Muscle of back (tissue), 11 donors: ENCODE data around the gene ZNF17. TPM values are rescaled to one million over a fixed set of nuclear protein-coding genes. Genes with fewer than 3 reads are reported as not detected.

Experiments used
- DNase-seq, 3 donors: peaks; one replicate each; pipeline versions ENCODE4 v3.0.0 to v3.0.0-alpha.2; 2013
- polyA plus RNA-seq, 10 donors: library from polyadenylated mRNA; unstranded; fragments of 120-200 nt; gene quantifications; one replicate each; pipeline ENCODE4 v1.2.1, GENCODE V29; 2013; ENCODE audit not compliant: insufficient read length in 10 of 10

The ZNF17 gene
- polyA plus RNA-seq, 10 donors: 5.1 to 9.9 (median 7.8) TPM

- DNase-seq: no peak
Measured at GRCh38 chr19:57419439-57419838, 8.5 kb downstream of the ZNF17 start.

GRCh38 chr19:57421037-57421436 lies 10.1 kb downstream of the ZNF17 start:
- no peak for DNase-seq

GRCh38 chr19:57434386-57435061 lies 23.6 kb downstream of the ZNF17 start:
- DNase-seq: no peak

GRCh38 chr19:57435062-57435978 lies 24.4 kb downstream of the ZNF17 start, which contains the start of gene ZNF749:
ZNF749 (plus strand) TSS chr19:57435325; CDS start chr19:57435579, 254 bp downstream.
- peak; percentile 98 to 99 (median 99) for DNase-seq

- no peak for DNase-seq
Measured at GRCh38 chr19:57436417-57436816, 25.5 kb downstream of the ZNF17 start.

GRCh38 chr19:57437931-57438330 lies 27.0 kb downstream of the ZNF17 start:
- no peak for DNase-seq

GRCh38 chr19:57438925-57439324 lies 28.0 kb downstream of the ZNF17 start:
- no peak for DNase-seq

- DNase-seq: no peak
Measured at GRCh38 chr19:57441979-57442752, 31.2 kb downstream of the ZNF17 start.

- no peak for DNase-seq
Measured at GRCh38 chr19:57443121-57443696, 32.2 kb downstream of the ZNF17 start.

GRCh38 chr19:57452307-57452706 lies 41.3 kb downstream of the ZNF17 start:
- DNase-seq: no peak

GRCh38 chr19:57465680-57466381 lies 54.9 kb downstream of the ZNF17 start:
- no peak for DNase-seq

GRCh38 chr19:57466489-57466888 lies 55.5 kb downstream of the ZNF17 start:
- DNase-seq: no peak

Other genes with a start within 250 kb of the ZNF17 start
- gene DUXA, start 243.7 kb upstream of the ZNF17 start, polyA plus RNA-seq: not detected
- gene ZNF264, start 219.7 kb upstream of the ZNF17 start, polyA plus RNA-seq: 10 to 100 TPM; 10.5 to 15.9 (median 13.0) TPM
- 1 to 10 TPM in 6 of 10 donors, under 1 TPM in 4; 0.69 to 2.7 (median 1.1) TPM for gene AURKC, start 180.1 kb upstream of the ZNF17 start, polyA plus RNA-seq
- gene ZNF805, start 170.5 kb upstream of the ZNF17 start, polyA plus RNA-seq: 1 to 10 TPM; 3.9 to 6.5 (median 5.3) TPM
- gene ZNF460, start 130.7 kb upstream of the ZNF17 start, polyA plus RNA-seq: 1 to 10 TPM; 2.8 to 5.0 (median 3.3) TPM
- gene ZNF543, start 90.7 kb upstream of the ZNF17 start, polyA plus RNA-seq: 1 to 10 TPM; 4.9 to 7.0 (median 6.1) TPM
- 10 to 100 TPM in 3 of 10 donors, 1 to 10 TPM in 7; 8.0 to 10.9 (median 9.4) TPM for gene ZNF304, start 59.9 kb upstream of the ZNF17 start, polyA plus RNA-seq
- gene TRAPPC2B, start 47.6 kb upstream of the ZNF17 start, polyA plus RNA-seq: 10 to 100 TPM; 11.4 to 19.1 (median 14.1) TPM
- 1 to 10 TPM; 2.6 to 4.6 (median 3.1) TPM for gene ZNF547, start 47.6 kb upstream of the ZNF17 start, polyA plus RNA-seq
- 10 to 100 TPM; 11.2 to 24.8 (median 16.9) TPM for gene ZNF548, start 21.3 kb upstream of the ZNF17 start, polyA plus RNA-seq
- gene ZNF749, start 24.2 kb downstream of the ZNF17 start, polyA plus RNA-seq: 1 to 10 TPM; 4.1 to 8.5 (median 6.2) TPM
- 1 to 10 TPM in 8 of 10 donors, under 1 TPM in 2; 0.84 to 3.8 (median 1.5) TPM for gene VN1R1, start 46.0 kb downstream of the ZNF17 start, polyA plus RNA-seq
- gene ZNF772, start 66.4 kb downstream of the ZNF17 start, polyA plus RNA-seq: 10 to 100 TPM in 4 of 10 donors, 1 to 10 TPM in 6; 6.4 to 11.9 (median 9.1) TPM
- gene ZNF419, start 76.6 kb downstream of the ZNF17 start, polyA plus RNA-seq: 10 to 100 TPM in 3 of 10 donors, 1 to 10 TPM in 7; 5.9 to 13.2 (median 9.9) TPM
- gene ZNF773, start 88.8 kb downstream of the ZNF17 start, polyA plus RNA-seq: 10 to 100 TPM in 1 of 10 donors, 1 to 10 TPM in 9; 5.1 to 11.8 (median 7.4) TPM
- 1 to 10 TPM; 4.7 to 9.5 (median 7.5) TPM for gene ZNF549, start 116.2 kb downstream of the ZNF17 start, polyA plus RNA-seq
- gene ZNF550, start 148.7 kb downstream of the ZNF17 start, polyA plus RNA-seq: 10 to 100 TPM in 6 of 10 donors, 1 to 10 TPM in 4; 8.6 to 14.0 (median 11.1) TPM
- 1 to 10 TPM; 4.3 to 6.1 (median 4.8) TPM for gene ZNF416, start 167.8 kb downstream of the ZNF17 start, polyA plus RNA-seq
- gene ZIK1, start 173.0 kb downstream of the ZNF17 start, polyA plus RNA-seq: 1 to 10 TPM; 4.6 to 8.0 (median 5.6) TPM
- gene ZNF530, start 188.7 kb downstream of the ZNF17 start, polyA plus RNA-seq: 1 to 10 TPM; 2.1 to 5.4 (median 3.4) TPM
- 10 to 100 TPM in 9 of 10 donors, 1 to 10 TPM in 1; 9.5 to 15.1 (median 13.0) TPM for gene ZNF134, start 203.1 kb downstream of the ZNF17 start, polyA plus RNA-seq
- 10 to 100 TPM; 10.4 to 20.3 (median 15.2) TPM for gene ZNF211, start 222.0 kb downstream of the ZNF17 start, polyA plus RNA-seq